ENCODE measurements around the gene MYOM1.
"Not testable (repeated sequence)": the region's sequence is repeated elsewhere in the genome, so short reads cannot be mapped to it uniquely, and the experiment has no call there.

MYOM1 gene

DNA sequence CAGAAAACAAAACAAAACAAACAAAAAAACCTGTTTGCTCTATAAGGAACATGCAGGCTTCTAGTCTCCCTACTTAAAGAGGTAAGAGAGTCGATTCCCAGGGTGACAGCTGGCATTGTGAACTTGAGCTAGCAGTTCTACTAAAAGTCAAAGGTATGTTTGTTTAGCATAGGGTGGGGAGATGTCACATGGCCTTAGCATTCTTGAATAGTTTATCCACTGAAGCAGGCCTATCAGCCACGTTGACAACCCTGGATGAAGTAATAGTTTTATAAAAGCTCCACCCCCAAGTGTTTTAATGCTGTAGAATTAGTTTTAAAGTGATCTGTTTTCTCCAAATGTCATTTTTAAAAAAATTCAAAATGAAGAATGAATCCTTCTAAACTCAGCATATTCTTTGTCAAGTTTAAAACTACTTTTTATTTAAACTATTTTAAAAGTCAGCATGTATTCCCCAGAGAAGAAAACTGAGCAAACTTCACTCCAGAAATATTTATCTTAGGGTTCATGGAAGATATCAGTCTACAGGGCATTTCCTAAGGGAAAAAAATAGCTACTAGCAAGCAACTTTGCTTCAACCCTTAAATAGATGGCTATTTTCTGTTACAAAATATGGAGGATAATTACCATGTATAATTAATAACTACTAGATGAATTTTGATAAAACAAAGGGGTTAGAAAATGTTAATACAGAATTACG is 1.7 kb downstream of the MYOM1 start:
- no peak for DNase-seq

DNA sequence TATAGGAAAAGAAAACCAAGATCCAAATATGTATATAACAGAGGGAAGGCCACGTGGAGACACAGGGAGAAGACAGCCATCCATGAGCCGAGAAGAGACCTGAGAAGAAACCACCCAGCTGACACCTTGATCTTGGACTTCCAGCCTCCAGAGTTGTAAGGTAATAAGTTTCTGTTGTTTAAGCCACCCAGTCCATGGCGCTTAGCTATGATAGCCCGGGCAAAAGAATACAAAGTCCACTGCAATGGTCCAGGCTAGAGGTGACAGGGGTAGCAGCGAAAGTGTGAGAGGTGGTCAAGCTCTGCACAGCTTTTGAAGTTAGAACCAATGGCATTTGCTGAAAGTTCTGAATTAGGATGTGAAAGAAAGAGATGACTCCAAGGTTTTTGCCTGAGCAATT is 2.8 kb downstream of the MYOM1 start:
- no peak for DNase-seq

DNA sequence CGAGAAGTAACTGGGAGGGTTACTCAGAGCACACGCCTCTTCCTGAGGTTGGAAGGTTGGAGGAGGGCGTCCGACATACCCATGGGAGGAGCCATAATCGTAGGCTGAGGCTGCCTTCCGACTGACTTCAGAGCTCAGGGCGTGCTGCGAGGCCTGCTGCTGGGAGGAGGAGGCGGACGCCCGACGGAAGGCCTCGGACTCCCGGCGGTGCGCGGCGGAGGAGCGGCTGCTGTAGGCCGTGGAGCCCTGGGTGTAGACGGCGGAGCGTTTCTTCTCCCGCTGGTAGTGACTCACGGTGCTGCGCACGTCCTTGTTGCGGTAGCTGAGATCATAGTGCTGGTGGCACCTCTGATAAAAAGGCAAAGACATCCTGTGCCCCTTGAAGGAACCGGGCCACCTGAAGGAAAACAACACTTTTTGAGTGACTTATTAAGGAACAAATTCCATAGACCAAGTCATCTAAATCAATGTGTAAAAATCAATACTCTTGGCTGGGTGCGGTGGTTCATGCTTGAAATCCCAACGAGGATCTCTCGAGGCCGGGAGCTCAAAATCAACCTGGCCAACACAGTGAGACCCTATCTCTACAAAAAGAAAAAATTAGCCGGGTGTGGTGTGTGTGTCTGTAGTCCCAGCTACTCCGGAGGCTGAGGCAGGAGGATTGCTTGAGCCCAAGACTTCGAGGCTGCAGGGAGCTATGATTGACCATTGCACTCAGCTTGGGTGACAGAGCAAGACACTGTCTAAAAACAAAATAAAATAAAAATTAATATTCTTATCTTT is 4.7 kb downstream of the MYOM1 start:
- DNase-seq: no peak

DNA sequence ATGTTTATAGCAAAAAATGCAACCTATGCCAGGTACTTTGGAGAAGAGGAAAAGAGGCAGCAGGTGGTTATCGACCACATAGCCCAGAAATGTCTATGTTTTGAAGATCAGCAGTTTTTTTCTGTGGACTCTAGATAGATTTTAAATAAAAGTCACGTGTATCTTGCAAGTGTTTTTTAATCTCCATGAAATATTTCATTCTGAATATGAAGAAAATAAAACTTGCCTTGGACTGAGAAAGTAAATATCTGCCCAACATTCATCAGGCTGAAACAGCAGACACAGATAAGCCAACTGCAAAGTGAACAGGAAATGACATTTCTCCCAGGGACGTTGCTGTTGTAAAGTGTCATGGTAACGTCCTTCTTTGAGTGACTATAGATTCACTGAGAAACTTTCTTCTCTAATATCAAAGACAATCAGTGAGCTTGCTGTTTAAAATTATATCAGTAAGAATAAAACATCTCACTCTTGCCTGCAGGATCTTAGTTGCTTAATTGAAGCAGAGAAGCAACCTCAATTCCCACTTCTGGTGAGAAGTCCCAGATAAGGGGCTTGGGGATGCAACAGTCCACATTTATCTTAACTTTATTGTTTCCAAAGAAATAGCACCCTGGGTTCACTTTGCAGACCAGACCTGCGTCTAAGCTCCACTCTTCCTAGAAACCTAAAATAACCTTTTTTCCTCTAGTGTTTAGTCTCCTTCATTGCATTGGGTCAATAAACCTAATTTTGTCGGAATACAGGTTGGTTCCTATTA is 6.3 kb downstream of the MYOM1 start:
- DNase-seq: no peak

DNA sequence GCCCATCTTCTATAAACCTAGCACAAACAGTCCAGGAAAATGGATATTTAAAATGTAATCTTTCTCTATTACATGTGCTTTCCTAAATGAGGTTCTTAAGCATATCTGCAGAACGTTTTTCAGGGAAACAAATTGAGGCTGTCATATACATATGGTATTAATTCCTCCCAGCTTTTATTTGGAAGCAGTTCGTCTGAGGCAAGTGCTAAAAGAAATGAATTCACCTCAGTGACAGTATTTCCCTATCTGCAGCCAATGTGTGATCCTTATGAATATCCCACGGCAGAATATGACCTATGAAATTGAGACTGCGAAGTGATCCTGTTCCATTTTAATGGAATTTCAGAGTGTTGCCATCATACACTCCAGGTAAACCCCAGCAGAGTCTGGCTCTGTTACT is 7.1 kb downstream of the MYOM1 start:
- no peak for DNase-seq

DNA sequence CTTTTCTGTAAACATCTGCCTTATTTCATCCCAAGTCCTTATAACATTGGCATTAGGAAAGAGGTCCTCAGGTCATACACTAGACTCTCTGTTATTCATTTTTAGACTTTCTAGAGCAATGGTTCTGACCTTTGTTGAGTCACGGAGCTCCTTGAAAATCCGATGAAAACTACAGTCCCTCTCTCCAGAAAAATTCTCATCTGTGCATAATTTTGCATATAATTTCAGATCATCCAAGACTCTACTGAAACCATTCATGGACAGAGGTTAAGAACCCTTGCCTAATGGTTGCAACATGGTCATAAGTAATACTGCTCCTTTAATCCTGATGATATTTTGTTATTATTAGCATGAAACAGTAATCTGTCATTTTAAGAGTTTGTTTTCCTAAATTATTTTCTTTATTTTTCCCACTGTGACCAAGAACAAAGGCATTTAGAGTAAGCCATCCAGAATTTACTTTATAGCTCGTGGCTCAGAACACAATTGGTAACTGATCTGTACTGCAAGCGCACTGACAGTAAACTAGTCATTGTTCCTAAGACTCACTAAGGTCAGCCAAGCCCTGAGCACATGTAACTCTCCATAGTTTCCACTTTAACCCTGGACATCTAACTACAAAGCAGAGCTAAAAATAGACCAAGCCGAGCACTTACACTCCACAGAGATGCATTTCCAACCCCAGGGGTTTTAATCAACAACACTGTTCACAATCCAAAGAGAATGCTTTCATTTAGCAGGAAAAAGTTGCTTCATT is 8.4 kb downstream of the MYOM1 start:
- DNase-seq: no peak

DNA sequence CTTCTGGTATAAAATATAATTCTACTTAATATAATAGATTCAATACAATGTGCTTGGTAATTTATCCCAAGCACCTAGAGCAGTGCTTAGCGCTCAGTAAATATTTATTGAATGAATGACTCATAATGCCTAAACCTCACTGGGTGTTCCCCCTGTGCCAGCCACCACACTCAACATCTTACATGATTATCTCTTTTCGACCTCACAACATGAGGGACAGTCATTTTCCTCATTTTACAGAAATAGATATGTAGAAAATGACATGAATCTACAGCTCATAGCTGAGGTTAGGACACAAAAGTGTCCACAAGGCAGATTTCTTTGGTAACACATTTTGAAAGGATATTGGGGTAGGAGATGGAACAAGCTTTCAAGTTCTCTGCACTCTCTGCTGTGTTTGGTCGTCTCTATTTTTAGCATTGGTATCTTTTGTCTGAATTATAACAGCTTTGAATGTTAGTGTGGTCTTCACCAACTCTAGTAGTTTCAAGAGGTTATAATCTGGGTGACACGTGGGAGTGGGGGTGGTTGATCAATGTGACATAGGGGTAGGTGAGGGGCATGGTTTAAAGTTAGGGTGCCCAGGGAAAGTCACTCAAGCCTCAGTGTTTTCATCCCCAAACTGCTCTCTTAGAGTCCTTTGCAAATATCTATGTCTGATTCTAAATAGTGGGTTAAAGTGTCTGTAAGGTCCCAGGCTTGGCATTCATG is 9.8 kb downstream of the MYOM1 start:
- no peak for DNase-seq

DNA sequence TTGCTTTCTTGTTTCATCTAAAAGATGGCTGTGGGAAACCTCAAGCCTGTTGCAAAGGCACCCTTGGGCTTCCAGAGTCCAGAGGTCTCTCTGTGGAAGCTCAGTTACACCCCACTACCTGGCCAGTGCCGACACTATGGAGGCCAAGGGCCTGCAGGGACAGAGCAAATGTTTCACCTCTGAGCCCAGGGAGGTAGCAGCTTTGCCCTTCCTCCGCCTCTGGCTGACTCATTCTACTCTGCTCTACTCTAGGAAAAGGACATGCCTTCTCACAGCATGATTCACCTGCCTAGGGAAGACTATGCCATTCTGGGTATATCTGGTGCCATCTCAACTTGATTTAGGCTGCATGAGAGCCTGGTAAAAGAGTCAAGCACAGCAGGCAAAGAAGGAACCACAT is 12.2 kb downstream of the MYOM1 start:
- no peak for DNase-seq

DNA sequence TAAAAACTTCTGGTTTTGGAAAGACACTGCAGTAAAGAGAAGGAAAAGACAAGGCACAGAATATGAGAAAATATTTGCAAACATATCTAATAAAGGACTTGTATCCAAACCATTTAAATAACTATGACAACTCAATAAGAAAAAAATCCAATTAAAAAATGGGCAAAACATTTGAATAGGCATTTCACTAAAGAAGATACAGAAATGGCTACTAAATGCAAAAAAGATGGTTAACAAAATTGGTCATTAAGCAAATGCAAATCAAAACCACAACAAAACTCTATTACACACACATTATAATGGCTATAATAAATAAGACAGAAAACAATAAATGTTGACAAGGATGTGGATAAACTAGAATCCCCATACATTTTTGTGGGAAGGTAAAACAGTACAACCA is 14.5 kb downstream of the MYOM1 start:
- no peak for DNase-seq

DNA sequence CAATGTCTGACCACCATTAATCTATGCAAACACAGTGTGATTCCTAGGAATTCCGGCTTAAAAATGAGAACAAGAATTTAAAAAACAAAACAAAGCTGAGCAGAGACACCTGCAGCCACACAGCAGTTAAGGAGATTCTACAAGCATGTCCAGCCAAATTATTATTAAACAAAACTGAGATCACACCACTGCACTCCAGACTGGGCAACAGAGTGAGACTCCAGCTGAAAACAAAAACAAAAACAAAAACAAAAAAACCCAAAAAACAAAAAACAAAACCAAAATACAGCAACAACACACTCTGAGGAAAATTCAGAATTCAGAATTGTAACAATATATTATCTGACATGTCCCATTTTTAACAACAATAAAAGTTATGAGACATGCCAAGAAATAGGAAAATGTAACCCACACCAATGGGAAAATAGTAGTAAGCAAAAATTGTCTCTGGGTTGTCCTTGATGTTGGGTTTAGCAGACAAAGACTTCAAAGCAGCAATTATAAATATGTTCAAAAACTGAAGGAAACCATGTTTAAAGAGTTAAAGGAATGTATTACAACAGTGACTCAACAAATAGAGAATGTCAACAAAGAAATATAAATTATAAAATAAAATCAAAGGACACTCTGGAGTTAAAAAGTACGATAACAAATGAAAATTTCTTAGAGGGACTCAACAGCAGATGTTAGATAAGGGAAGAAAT is 19.7 kb downstream of the MYOM1 start:
- DNase-seq: no peak

DNA sequence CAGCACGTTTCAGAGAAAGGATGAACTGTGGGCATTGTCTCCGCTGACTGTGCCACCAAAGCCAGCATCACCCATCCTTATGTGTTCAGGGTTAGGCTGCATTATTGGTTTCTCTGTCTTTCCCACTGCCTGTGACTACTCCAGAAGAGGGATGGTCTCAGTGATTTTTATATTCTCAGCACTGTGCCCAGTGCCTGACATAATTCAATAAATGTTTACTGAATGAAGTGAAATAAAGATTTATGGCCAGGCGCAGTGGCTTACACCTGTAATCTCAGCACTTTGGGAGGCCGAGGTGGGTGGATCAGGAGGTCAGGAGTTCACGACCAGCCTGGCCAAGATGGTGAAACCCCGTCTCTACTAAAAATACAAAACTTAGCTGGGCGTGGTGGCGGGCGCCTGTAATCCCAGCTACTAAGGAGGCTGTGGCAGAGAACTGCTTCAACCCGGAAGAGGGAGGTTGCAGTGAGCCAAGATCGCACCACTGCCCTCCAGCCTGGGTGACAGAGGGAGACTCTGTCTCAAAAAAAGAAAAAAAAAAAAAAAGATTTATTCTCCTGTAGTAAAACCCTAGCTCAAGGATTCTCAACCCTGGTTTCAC is 21.4 kb downstream of the MYOM1 start:
- not testable (repeated sequence) for DNase-seq

DNA sequence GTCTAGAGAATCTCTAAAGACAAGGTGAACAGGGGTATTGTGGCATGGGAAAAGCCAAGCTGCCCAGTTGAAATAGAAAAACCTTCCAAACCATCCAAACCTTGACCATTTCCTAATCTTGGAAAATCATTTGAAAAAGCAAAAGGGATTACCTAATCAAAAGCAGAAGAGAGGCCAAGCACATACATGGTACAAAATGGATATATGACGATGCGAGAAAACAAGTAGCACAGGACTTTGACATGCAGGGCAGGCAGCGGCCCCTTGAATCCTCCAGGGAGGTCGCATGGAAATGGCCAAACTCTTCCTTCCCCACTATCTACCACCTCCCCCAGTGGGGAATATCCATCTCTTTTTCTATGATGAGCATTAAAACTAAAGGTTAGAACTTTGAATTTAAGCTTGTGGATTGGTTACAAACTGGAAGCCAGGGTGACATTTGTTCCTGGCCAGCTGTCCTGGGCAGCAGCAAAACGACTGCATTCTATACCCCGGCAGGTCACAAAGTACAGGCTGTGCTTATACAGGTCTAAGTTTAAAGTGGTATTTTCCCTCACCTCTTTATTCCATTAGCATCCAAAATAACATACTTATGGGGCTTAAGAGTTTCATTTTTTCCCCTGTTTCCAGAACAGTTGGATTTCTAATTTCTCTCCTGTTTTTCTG is 24.7 kb downstream of the MYOM1 start:
- no peak for DNase-seq

DNA sequence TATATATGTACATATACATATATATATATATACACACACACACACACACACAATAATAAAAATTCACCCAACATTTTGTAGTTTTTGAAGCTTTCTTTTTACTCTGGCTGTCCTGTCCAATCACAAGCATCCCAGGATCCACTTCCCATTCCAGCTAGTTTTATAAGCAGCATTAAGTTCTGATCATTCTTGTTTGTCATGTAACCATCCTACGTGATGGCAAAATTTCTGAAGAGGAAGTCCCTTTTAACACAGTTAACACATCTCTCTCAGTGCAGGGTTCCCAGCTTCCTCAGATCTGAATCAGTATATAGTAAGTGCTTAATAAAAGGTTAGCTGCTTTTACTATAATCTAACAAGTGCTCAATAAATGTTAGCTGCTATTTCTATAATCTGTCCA is 26.4 kb downstream of the MYOM1 start:
- DNase-seq: no peak

DNA sequence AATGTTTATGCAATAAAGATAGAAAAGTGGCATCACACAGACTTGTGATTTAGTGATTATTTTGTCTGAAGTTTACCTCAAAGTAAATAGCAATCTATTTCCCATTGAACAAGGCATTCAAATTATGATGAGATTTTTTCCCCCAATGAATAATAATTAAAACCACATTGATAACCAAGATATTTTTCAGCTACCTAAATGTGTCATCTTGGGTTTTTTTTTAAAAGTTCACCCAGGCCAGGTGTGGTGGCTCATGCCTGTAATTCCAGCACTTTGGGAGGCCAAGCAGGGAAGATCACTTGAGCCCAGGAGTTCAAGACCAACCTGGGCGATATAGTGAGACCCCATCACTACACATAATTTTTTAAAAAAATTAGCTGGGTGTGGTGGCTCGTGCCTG is 27.0 kb downstream of the MYOM1 start:
- no peak for DNase-seq

DNA sequence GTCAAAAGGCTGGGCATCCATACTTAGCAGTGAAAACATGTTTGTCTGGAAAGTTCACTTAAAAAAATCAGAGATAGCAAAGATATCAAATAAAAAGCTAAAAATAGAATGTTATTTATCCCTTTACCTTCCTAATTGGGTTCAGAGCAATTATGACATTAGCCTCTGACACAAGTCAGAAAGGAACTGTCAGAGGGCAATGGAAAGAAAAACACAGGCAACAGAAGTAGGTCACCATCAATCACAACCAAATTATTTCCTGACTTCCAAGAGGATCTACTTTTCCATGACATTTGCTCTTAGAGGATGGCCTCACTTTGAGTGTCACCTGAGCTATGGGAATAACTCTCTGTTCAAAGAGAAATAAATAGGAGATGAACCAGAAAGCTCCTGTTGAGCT is 27.5 kb downstream of the MYOM1 start:
- DNase-seq: no peak

DNA sequence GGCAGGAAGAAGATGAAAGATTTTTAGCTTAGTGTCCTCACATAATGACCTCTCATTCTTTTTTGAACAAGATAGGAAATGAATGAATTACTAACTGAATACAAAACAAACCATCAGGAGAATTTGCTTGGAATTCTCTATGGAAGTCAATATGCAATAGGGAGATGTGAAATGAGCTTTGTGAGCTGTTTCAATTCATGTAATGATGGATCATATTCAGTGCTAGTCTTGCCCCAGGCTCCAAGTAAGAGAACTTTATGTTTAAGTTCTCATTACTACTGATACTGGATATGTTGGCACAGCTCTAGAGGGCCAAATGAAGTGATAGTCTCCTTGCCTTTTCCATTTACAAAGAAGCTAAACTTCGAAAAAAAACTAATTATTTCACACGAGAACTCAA is 29.2 kb downstream of the MYOM1 start:
- DNase-seq: no peak

DNA sequence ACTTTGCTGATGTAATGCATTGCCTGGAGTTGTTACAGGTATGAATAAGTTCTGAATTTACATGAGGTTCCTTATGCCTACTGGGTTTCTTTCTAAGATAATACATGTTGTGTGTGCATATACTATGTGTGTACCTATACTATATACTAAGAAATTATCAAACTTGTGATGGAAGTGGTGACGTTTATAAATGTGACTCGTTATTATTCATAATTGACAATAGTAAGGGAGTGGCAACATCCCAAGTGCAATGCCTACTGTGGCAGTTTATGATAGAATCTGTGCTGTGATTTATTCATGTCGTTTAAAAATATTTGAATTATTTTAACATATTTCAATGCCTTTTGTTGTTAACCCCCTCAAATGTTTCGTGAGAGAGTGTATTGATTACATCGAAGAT is 29.9 kb downstream of the MYOM1 start:
- no peak for DNase-seq

DNA sequence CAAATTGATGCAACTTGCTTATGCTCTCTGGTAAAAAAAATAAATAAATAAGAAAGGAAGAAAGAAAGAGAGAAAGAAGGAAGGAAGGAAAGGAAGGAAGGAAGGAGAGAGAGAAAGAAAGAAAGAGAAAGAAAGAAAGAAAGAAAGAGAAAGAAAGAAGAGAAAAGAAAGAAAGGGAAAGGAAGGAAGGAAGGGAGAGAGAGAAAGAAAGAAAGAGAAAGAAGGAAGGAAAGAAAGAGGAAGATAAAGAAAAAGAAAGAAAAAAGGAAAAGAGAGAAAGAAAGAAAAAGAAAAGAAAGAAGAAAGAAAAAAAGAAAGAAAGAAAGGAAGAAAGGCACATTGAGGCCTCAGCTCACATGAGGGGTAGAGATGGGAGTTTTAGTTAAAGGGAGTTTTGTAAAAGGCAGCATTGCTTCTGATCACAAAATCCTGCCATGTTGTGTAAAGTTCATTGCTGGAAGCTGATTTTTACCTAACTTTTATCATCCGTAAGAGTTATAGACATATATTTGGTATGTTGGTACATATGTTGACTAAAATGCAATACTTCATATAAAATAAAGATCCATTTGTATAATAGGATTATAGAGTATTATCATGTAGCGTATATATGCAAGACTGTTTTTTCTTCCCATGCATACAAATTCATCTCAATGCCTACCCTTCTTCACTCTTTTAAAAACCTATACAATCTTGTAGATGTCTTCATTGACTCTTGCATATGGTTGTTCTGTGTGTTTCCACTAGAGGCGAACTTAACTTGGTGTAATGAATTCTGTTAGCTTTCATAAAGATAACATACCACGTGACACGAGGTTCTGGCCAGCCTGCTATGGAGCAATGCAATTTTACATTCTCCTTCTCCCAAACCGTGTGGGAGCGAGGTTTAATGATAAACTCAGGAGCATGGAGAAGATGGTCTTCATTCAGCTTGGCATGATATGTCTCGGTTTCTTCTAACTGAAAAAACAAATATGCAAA is 32.8 kb downstream of the MYOM1 start:
- DNase-seq: no peak

DNA sequence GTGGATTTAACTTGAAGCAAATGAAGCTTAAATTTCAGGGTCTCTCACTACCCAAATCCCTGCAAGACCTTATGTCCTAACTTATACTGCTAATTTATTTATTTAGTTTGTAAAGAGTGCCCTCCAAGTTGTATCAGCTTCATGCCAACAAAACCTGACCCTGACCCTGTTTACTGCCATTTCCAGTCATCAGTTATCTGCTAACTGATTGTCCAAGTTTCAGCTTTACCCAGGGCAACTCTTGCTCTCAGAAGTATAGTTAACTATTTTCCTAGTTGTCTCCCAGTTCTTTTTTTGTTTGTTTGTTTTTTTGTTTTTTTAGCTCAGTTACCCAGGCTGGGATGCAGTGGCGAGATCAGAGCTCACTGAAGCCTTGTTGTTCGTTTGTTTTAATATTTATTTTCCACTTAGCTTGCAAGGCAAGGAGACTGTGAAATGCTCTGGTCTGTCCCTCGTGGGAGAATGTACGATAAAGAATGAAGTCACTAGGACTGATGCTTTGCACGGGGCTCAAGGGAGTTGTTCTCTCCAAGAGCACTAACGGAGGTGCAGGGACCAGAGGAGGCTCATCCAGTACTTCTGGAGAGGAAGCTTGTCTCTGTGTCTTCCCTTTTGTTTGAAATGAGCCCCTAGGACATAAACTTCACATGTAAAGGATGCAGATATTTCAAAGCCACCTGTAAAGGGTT is 35.3 kb downstream of the MYOM1 start:
- no peak for DNase-seq
